ENCODE data around the gene COL8A2.
"Not testable (repeated sequence)": the region's sequence is repeated elsewhere in the genome, so short reads cannot be mapped to it uniquely, and the experiment has no call there.

COL8A2 gene

GRCh38 chr1:36125129-36125991, at the start of gene COL8A2:
Gene COL8A2 (minus strand): TSS chr1:36125222. CDS start chr1:36100242, 24,980 bp downstream.
- DNase-seq (ENCODE audit: low read depth), result no peak

- DNase-seq (ENCODE audit: low read depth), result no peak
Measured at GRCh38 chr1:36174713-36175112, 49.7 kb upstream of the COL8A2 start.

DNA sequence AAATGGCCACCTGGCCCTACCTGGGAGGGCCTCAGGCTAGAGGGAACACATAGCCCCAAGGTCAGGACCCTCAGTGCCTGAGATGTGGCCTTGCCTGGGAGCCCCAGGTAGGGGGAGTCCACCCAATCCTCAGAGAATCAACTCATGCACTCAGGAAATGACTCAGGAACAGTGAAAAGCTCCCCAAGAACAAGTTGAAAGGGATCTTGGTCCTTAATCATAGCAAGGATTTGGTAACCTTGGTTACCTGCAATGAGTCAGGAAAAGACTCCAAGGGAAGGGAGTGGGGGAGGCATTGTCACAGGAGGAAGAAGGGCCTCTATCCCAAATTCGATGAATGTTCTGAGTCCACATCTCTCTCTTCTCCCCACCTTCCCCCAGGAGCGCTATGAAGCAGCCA, 48.0 kb upstream of the COL8A2 start:
- DNase-seq (ENCODE audit: low read depth), result no peak

DNA sequence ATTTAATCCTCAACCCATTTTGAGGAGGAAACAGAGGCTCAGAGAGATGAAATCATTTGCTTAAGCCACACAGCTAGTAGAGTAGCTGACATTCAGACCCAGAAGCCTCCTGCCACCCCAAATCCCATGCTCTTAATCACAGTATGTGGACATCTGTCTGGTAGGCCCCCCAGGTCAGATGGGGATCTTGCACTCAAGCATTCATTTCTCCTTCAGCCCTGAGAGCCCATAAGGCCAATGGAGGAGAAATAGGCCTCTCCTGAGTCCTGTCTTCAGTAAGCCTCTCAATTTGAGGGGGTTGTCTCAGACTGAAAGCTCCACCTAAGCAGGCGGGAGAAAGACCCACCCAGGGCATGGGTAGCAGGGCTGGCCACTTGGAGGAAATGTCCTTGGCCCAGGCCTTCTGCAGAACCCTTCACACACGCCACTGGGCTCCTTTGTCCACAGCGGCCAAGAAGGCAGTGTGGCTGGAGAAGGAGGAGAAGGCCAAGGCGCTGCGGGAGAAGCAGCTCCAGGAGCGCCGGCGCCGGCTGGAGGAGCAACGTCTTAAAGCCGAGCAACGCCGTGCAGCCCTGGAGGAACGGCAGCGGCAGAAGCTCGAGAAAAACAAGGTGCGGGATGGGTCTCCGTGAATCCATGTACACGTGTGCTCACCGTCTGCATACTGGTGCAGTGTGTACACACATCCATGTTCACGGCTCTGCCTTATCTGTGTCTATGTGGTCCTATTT, 47.2 kb upstream of the COL8A2 start:
- no peak for DNase-seq (ENCODE audit: low read depth)

DNA sequence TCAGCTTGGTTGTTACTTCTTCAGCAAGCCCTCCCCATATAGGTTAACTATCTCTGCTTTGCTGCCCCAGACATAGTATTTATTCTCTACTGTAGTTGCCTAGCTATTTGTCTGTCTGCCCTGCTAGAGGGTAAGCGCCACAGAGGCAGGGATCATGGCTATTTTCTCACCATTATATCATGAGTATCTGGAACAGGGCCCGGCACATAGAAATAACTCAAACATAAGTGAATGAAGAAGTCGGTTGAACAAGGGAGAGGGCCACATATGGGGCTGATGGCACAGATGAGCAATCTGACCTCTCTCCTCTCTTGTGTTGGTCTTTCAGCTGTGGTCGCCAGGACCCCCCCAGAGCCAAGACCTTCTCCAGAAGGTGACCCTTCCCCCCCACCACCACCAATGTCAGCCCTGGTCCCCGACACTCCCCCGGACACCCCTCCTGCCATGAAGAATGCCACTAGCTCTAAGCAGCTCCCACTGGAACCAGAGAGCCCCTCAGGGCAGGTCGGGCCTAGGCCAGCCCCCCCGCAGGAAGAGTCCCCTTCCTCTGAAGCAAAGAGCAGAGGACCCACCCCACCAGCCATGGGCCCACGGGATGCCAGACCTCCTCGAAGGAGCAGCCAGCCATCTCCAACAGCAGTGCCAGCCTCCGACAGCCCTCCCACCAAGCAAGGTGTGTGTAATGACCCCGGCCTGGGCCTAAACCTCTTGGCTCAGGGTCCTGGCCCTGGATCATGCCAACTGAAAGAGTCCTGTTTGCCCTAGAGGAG, 45.8 kb upstream of the COL8A2 start:
- DNase-seq (ENCODE audit: low read depth), result no peak

- DNase-seq (ENCODE audit: low read depth), result no peak
Measured at GRCh38 chr1:36168514-36168913, 43.5 kb upstream of the COL8A2 start.

DNA sequence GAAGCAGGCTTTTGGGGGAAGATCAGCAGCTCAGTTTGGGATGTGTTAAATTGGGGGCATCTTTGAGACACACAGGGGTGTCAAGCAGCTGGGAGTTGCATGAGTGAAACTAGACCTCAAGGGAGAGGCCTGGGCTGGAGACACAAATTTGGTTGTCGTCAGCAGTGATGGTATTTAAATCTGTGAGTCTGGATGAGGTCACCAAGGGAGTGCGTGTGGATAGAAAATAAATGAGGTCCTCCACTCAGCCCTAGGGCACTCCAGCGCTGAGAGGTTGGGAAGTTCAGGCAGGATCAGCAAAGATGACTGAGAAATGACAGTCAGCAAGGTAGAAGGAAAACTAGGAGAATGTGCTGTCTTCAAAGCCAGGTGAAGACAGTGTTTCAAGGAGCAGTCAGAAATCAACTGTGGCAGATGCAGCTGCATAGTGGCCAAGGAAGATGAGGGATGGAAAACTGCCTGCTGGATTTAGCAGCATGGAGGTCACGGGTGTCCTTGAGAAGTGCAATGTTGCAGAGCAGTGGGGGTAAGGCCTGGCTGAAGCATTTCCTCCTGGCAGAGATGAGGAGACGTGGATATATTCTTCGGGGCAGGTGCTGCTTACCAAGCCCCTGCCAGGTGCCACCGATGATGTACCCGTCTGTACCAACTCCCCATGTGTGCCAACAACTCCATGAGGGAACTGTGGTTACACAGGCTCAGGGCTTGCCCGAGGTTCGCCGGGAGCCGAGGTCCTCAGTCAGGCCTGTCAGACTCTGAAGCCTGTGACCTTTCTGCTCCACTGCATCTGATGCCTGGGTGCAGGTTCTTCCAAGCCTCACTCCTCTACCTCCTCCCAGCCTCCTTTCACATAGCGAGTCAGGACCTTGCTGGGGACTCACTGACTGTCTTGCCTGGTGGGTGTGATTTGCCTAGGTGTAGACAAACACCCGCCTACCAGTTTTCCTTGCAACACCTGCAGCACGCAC, 42.2 kb upstream of the COL8A2 start:
- no peak for DNase-seq (ENCODE audit: low read depth)

DNA sequence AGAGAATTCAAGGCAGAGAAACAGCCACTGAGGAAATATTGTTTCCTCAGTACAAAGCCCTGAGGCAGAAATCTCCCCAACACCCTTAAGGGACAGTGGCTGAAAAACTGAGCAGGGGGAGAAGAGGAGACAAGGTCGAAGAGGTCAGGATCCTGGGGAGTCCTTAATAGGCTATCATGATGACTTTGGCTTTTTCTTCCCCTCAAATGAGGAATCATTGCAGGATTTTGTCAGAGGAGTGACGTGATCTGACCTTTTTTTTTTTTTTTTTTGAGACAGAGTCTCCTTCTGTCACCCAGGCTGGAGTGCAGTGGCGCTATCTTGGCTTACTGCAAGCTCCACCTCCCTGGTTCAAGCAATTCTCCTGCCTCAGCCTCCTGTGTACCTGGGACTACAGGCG, 41.1 kb upstream of the COL8A2 start:
- no peak for DNase-seq (ENCODE audit: low read depth)

DNA sequence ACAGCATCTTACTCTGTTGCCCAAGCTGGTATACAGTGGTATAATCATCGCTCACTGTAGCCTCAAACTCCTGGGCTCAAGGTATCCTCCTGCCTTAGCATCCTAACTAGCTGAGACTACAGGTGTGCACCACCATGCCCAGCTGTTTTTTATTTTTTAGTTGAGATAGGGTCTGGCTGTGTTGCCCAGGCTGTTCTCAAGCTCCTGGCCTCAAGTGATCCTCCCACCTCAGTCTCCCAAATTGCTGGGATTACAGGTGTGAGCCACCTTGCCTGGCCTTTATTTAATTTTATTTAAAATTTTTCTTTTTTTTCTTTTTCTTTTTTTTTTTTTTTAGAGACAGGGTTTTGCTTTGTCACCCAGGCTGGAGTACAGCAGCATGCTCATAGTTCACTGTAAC, 40.1 kb upstream of the COL8A2 start:
- no peak for DNase-seq (ENCODE audit: low read depth)

GRCh38 chr1:36164361-36164760, 39.3 kb upstream of the COL8A2 start:
- no peak for DNase-seq (ENCODE audit: low read depth)

GRCh38 chr1:36163426-36163825, 38.4 kb upstream of the COL8A2 start:
- no peak for DNase-seq (ENCODE audit: low read depth)

GRCh38 chr1:36162680-36163239, 37.7 kb upstream of the COL8A2 start:
- no peak for DNase-seq (ENCODE audit: low read depth)

- peak; percentile 31 for DNase-seq (ENCODE audit: low read depth)
Measured at GRCh38 chr1:36161641-36162531, 36.9 kb upstream of the COL8A2 start.

- peak; percentile 43 for DNase-seq (ENCODE audit: low read depth)
Measured at GRCh38 chr1:36160949-36161485, 36.0 kb upstream of the COL8A2 start.

DNA sequence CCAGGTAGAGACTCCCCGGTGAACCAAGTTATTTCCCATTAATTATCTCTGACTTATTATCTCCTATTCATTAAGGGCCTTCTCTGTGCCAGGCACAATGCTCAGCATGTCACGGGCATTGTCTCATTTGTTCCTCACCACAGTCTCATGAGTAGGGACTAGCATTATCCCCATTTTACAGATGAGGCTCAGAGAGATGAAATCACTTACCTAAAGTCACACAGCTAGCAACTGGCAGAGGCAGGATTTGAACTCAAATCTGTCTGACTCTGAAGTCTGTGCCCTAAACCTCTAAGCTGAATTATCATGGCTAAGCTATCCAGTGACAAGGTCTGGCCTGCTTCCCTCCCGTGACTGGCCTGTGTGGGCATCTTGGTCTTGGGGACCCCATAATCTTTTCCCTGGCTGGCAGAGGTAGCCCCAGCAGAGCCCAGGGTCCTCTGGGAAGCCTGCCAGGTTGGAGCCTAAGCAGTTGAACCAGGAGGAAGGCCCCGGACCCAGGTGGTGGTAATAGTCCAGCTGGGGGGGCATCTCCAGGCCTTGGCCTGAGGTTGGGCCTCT, 35.4 kb upstream of the COL8A2 start:
- DNase-seq (ENCODE audit: low read depth), result no peak

GRCh38 chr1:36159614-36160387, 34.8 kb upstream of the COL8A2 start:
- DNase-seq (ENCODE audit: low read depth), result no peak

GRCh38 chr1:36158827-36159252, 33.8 kb upstream of the COL8A2 start:
- not testable (repeated sequence) for DNase-seq (ENCODE audit: low read depth)
